A673 (cell line): Measurements from ENCODE around the gene SYN1. TPM values are rescaled to one million over a fixed set of nuclear protein-coding genes. Genes with fewer than 3 reads are reported as not detected.

Source experiments
- BruUV-seq: library from RNA; stranded (reverse); fragments of 400-500 nt; replicated peaks from 2 replicates; lab custom pipeline; 2021; lab: Mats Ljungman, UMichigan
- CTCF ChIA-PET: fragments of 300-600 bp; sonication (Branson Sonifier 250); formaldehyde crosslinking; loops from one replicate; lab custom pipeline; 2022; ENCODE audit warnings: antibody characterized with exemption; lab: Charles Lee
- POLR2A ChIA-PET: fragments of 300-600 bp; sonication (Branson Sonifier 250); formaldehyde crosslinking; loops from one replicate; lab custom pipeline; 2022; ENCODE audit warnings: antibody characterized with exemption; ENCODE audit not compliant: low non-redundant PET; lab: Charles Lee
- DNase-seq: peaks from one replicate; pipeline ENCODE4 v3.0.0-alpha.2; 2015; ENCODE audit warnings: low spot score
- H3K27ac ChIP-seq: fragments of 200-600 bp; sonication (generic); 2 replicates; pipeline ENCODE4 v1.5.1; 2016; ENCODE audit warnings: mixed run types, low read depth, mild to moderate bottlenecking, mixed read lengths, antibody characterized with exemption, low read length; ENCODE audit not compliant: poor library complexity, severe bottlenecking
- H3K27me3 ChIP-seq: fragments of 200-600 bp; sonication (generic); replicated peaks from 2 replicates; pipeline ENCODE4 v1.6.1; 2017; ENCODE audit warnings: mixed run types, low read depth, mild to moderate bottlenecking, mixed read lengths, antibody characterized with exemption, low read length; ENCODE audit not compliant: insufficient read depth, poor library complexity
- H3K36me3 ChIP-seq: fragments of 200-600 bp; sonication (generic); 2 replicates; pipeline ENCODE4 v1.6.1; 2016; ENCODE audit warnings: mixed run types, mild to moderate bottlenecking, mixed read lengths, antibody characterized with exemption, low read length; ENCODE audit not compliant: insufficient read depth, poor library complexity, severe bottlenecking
- H3K4me1 ChIP-seq: fragments of 200-600 bp; sonication (generic); 2 replicates; pipeline ENCODE4 v1.6.1; 2017; ENCODE audit warnings: mixed run types, mild to moderate bottlenecking, mixed read lengths, antibody characterized with exemption, low read length; ENCODE audit not compliant: insufficient read depth, poor library complexity, severe bottlenecking
- H3K4me3 ChIP-seq: fragments of 200-600 bp; sonication (generic); 2 replicates; pipeline ENCODE4 v1.5.1; 2016; ENCODE audit warnings: low read depth, mixed run types, mild to moderate bottlenecking, mixed read lengths, low read length; ENCODE audit not compliant: poor library complexity, severe bottlenecking
- H3K9me3 ChIP-seq: fragments of 200-600 bp; sonication (generic); 2 replicates; pipeline ENCODE4 v1.6.1; 2016; ENCODE audit warnings: mixed run types, low read depth, mild to moderate bottlenecking, mixed read lengths, antibody characterized with exemption, low read length; ENCODE audit not compliant: poor library complexity, severe bottlenecking
- EZH2 ChIP-seq: fragments of 200-600 bp; sonication (generic); IDR thresholded peaks from 2 replicates; pipeline ENCODE4 v1.6.1; 2017; ENCODE audit warnings: borderline replicate concordance, low read depth, mild to moderate bottlenecking, mixed read lengths, antibody characterized with exemption, low read length; ENCODE audit not compliant: poor library complexity, severe bottlenecking
- intact Hi-C: fragments of 100-400 bp; cut with micrococcal nuclease; formaldehyde crosslinking; loops from one replicate; pipeline ENCODE4 v1.10.0; 2022; ENCODE audit not compliant: unreplicated experiment
- total RNA-seq: library from RNA; stranded (reverse); gene quantifications from 2 replicates; pipeline ENCODE4 v1.2.3, GENCODE V29; 2021
- TF ChIP-seq, protein P1 (sequence below): fragments of 300-800, 200-600 bp; sonication (generic); conservative IDR thresholded peaks from 2 replicates; pipeline ENCODE4 v1.5.1; 2017; ENCODE audit warnings: low read depth, mild to moderate bottlenecking, antibody characterized with exemption, low read length, moderate library complexity, mixed read lengths

The SYN1 gene
- total RNA-seq, 1 experiment from 2014 or later: 9.2 TPM

DNA sequence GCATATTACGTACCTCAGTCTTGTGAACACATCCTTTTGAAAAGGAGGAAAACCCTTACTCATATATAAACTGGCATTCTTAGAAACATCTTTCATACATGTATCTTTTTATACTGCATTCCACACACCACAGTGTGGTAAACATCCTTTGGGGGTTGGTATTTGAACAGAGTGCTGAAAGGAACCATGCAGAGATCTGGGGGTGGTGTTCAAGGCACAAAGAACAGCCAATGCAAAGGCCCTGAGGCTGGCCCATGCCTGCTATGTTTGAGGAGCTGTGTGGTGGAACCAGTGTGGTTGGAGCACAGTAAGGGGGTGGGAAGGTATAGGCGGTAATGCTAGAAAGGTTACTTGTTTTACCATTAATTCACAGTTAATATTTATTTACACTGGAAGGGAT lies 28.7 kb upstream of the SYN1 start:
- BruUV-seq: no TSS peak
- DNase-seq: no peak
- no peak overlapping the region for H3K27ac ChIP-seq
- TF ChIP-seq EZH2: no peak
- TF ChIP-seq, protein P1, sequence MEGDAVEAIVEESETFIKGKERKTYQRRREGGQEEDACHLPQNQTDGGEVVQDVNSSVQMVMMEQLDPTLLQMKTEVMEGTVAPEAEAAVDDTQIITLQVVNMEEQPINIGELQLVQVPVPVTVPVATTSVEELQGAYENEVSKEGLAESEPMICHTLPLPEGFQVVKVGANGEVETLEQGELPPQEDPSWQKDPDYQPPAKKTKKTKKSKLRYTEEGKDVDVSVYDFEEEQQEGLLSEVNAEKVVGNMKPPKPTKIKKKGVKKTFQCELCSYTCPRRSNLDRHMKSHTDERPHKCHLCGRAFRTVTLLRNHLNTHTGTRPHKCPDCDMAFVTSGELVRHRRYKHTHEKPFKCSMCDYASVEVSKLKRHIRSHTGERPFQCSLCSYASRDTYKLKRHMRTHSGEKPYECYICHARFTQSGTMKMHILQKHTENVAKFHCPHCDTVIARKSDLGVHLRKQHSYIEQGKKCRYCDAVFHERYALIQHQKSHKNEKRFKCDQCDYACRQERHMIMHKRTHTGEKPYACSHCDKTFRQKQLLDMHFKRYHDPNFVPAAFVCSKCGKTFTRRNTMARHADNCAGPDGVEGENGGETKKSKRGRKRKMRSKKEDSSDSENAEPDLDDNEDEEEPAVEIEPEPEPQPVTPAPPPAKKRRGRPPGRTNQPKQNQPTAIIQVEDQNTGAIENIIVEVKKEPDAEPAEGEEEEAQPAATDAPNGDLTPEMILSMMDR: no peak
- CTCF ChIA-PET: interaction anchor here (0.6 kb wide), 1 partner anchor 127 kb away, joined by 3 read pairs; no protein-coding TSS in a partner anchor
- intact Hi-C loops: no loop called here
- no peaks in the 10 kb centered on the region for H3K4me1 ChIP-seq
- no peak overlapping the region for H3K4me3 ChIP-seq
- H3K36me3 ChIP-seq: no peaks in the 10 kb centered on the region
- no peaks in the 10 kb centered on the region for H3K27me3 ChIP-seq
- H3K9me3 ChIP-seq: no peaks in the 10 kb centered on the region
- POLR2A ChIA-PET: no interaction called here

- no peaks in the 10 kb centered on the region for H3K36me3 ChIP-seq
- BruUV-seq: no TSS peak
- no peak overlapping the region for H3K4me3 ChIP-seq
- ChIA-PET CTCF (no interaction called here), POLR2A (no interaction called here)
- no peaks in the 10 kb centered on the region for H3K27me3 ChIP-seq
- TF ChIP-seq, protein P1: no peak
- no peak for TF ChIP-seq EZH2
- no peak overlapping the region for H3K27ac ChIP-seq
- intact Hi-C loops: no loop called here
- DNase-seq: no peak
- no peaks in the 10 kb centered on the region for H3K4me1 ChIP-seq
- no peaks in the 10 kb centered on the region for H3K9me3 ChIP-seq
These were observed 27.0 kb upstream of the SYN1 start for GRCh38 chrX:47646636-47647035.

- Histone ChIP-seq H3K27me3 (no peaks in the 10 kb centered on the region), H3K4me3 (no peak overlapping the region), H3K27ac (no peak overlapping the region), H3K36me3 (peaks cover 8% of the 10 kb centered on the region), H3K9me3 (no peaks in the 10 kb centered on the region), H3K4me1 (no peaks in the 10 kb centered on the region)
- DNase-seq: no peak
- no peak for TF ChIP-seq EZH2
- TF ChIP-seq, protein P1: no peak
- intact Hi-C loops: no loop called here
- ChIA-PET CTCF (interaction anchor here (1.0 kb wide), 1 partner anchor 104 kb away, joined by 3 read pairs; no protein-coding TSS in a partner anchor), POLR2A (no interaction called here)
- no TSS peak for BruUV-seq
These were observed 25.9 kb upstream of the SYN1 start for GRCh38 chrX:47645530-47645929.
